ENCODE measurements around the gene GADL1.

Gene GADL1

GRCh38 chr3:30712991-30713390 is 181.5 kb downstream of the GADL1 start:
- Histone ChIP-seq H3K9me2 (replicated peaks; ENCODE audit: control insufficient read depth, low read length) (no peaks in the 10 kb centered on the region), H3K9me3 (ENCODE audit: control insufficient read depth, insufficient read depth, low read length) (no peaks in the 10 kb centered on the region), H3K27me3 (ENCODE audit: control insufficient read depth, low read length) (no peaks in the 10 kb centered on the region), H3K4me2 (ENCODE audit: low read length) (no peak overlapping the region), H3K27ac (ENCODE audit: low read depth, low read length) (no peak overlapping the region), H3K4me3 (ENCODE audit: low read length) (no peak overlapping the region), H3K36me3 (ENCODE audit: control insufficient read depth, low read length) (no peaks in the 10 kb centered on the region), H3K79me2 (ENCODE audit: control insufficient read depth, low read length) (no peaks in the 10 kb centered on the region), H3F3A (ENCODE audit: control insufficient read depth, insufficient read depth) (no peaks in the 10 kb centered on the region), H4K20me1 (ENCODE audit: control insufficient read depth, insufficient read depth, low read depth, low read length) (no peaks in the 10 kb centered on the region), H3K4me1 (ENCODE audit: control insufficient read depth, low read length) (peaks cover 12% of the 10 kb centered on the region)
- no peak for TF ChIP-seq CTCF (IDR thresholded peaks at IDR 0.05; ENCODE audit: low read depth, low read length, poor library complexity, severe bottlenecking)

- Histone ChIP-seq H3K4me1 (ENCODE audit: control insufficient read depth, low read length) (peaks cover 12% of the 10 kb centered on the region), H3K4me2 (ENCODE audit: low read length) (no peak overlapping the region), H3K4me3 (ENCODE audit: low read length) (no peak overlapping the region), H3K36me3 (ENCODE audit: control insufficient read depth, low read length) (no peaks in the 10 kb centered on the region), H4K20me1 (ENCODE audit: control insufficient read depth, insufficient read depth, low read depth, low read length) (no peaks in the 10 kb centered on the region), H3K27me3 (ENCODE audit: control insufficient read depth, low read length) (no peaks in the 10 kb centered on the region), H3F3A (ENCODE audit: control insufficient read depth, insufficient read depth) (no peaks in the 10 kb centered on the region), H3K79me2 (ENCODE audit: control insufficient read depth, low read length) (no peaks in the 10 kb centered on the region), H3K27ac (ENCODE audit: low read depth, low read length) (no peak overlapping the region), H3K9me3 (ENCODE audit: control insufficient read depth, insufficient read depth, low read length) (no peaks in the 10 kb centered on the region), H3K9me2 (replicated peaks; ENCODE audit: control insufficient read depth, low read length) (no peaks in the 10 kb centered on the region)
- TF ChIP-seq EZH2phosphoT487 (IDR thresholded peaks at IDR 0.05; ENCODE audit: borderline replicate concordance, low read length) (no peak), CTCF (IDR thresholded peaks at IDR 0.05; ENCODE audit: low read depth, low read length, poor library complexity, severe bottlenecking) (no peak)
These were observed 182.6 kb downstream of the GADL1 start for GRCh38 chr3:30711867-30712266.

GRCh38 chr3:30711151-30711550 is 183.3 kb downstream of the GADL1 start:
- no peak overlapping the region for H3K4me2 ChIP-seq (ENCODE audit: low read length)
- H4K20me1 ChIP-seq (ENCODE audit: control insufficient read depth, insufficient read depth, low read depth, low read length): no peaks in the 10 kb centered on the region
- H3K36me3 ChIP-seq (ENCODE audit: control insufficient read depth, low read length): no peaks in the 10 kb centered on the region
- H3K79me2 ChIP-seq (ENCODE audit: control insufficient read depth, low read length): no peaks in the 10 kb centered on the region
- H3K4me1 ChIP-seq (ENCODE audit: control insufficient read depth, low read length): peaks cover 12% of the 10 kb centered on the region
- TF ChIP-seq EZH2phosphoT487 (IDR thresholded peaks at IDR 0.05; ENCODE audit: borderline replicate concordance, low read length) (no peak), CTCF (IDR thresholded peaks at IDR 0.05; ENCODE audit: low read depth, low read length, poor library complexity, severe bottlenecking) (no peak)
- no peaks in the 10 kb centered on the region for H3F3A ChIP-seq (ENCODE audit: control insufficient read depth, insufficient read depth)
- no peak overlapping the region for H3K4me3 ChIP-seq (ENCODE audit: low read length)
- H3K27ac ChIP-seq (ENCODE audit: low read depth, low read length): no peak overlapping the region
- no peaks in the 10 kb centered on the region for H3K27me3 ChIP-seq (ENCODE audit: control insufficient read depth, low read length)
- H3K9me3 ChIP-seq (ENCODE audit: control insufficient read depth, insufficient read depth, low read length): no peaks in the 10 kb centered on the region
- H3K9me2 ChIP-seq (replicated peaks; ENCODE audit: control insufficient read depth, low read length): no peaks in the 10 kb centered on the region

GRCh38 chr3:30710017-30710416 is 184.4 kb downstream of the GADL1 start:
- H3K36me3 ChIP-seq (ENCODE audit: control insufficient read depth, low read length): no peaks in the 10 kb centered on the region
- H3K4me3 ChIP-seq (ENCODE audit: low read length): no peak overlapping the region
- H3F3A ChIP-seq (ENCODE audit: control insufficient read depth, insufficient read depth): no peaks in the 10 kb centered on the region
- no peaks in the 10 kb centered on the region for H3K9me3 ChIP-seq (ENCODE audit: control insufficient read depth, insufficient read depth, low read length)
- H3K27me3 ChIP-seq (ENCODE audit: control insufficient read depth, low read length): no peaks in the 10 kb centered on the region
- H3K9me2 ChIP-seq (replicated peaks; ENCODE audit: control insufficient read depth, low read length): no peaks in the 10 kb centered on the region
- no peak overlapping the region for H3K4me2 ChIP-seq (ENCODE audit: low read length)
- no peaks in the 10 kb centered on the region for H4K20me1 ChIP-seq (ENCODE audit: control insufficient read depth, insufficient read depth, low read depth, low read length)
- no peak overlapping the region for H3K27ac ChIP-seq (ENCODE audit: low read depth, low read length)
- TF ChIP-seq EZH2phosphoT487 (IDR thresholded peaks at IDR 0.05; ENCODE audit: borderline replicate concordance, low read length): no peak
- no peak for TF ChIP-seq CTCF (IDR thresholded peaks at IDR 0.05; ENCODE audit: low read depth, low read length, poor library complexity, severe bottlenecking)
- no peaks in the 10 kb centered on the region for H3K79me2 ChIP-seq (ENCODE audit: control insufficient read depth, low read length)
- H3K4me1 ChIP-seq (ENCODE audit: control insufficient read depth, low read length): peaks cover 12% of the 10 kb centered on the region

All from DOHH2 (cell line).